ENCODE results near the gene OR52K2.
"Not testable (repeated sequence)": the region's sequence is repeated elsewhere in the genome, so short reads cannot be mapped to it uniquely, and the experiment has no call there.

The OR52K2 gene

DNA sequence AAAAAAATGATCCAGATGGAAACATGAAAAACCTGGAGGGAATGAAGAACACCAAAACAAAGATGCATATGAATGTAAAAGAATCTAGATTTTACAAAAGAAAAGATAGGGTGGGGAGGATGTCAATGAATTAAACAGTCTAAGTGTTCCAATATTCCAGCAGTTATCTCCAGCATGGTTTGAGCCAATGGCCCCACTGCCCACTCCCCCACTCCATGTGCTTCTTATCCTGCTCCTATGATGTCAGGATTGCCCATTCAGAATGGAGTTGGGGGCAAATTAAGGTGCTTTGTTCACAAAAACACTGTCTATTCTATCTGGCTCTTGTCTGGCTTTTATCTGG, 32.1 kb downstream of the OR52K2 start:
- DNase-seq = no peak

GRCh38 chr11:4482445-4482844, 33.4 kb downstream of the OR52K2 start, which contains the start of gene OR52K1:
Gene OR52K1 (plus strand): TSS chr11:4482646. CDS start chr11:4488901, 6,255 bp downstream.
- no peak for DNase-seq

DNA sequence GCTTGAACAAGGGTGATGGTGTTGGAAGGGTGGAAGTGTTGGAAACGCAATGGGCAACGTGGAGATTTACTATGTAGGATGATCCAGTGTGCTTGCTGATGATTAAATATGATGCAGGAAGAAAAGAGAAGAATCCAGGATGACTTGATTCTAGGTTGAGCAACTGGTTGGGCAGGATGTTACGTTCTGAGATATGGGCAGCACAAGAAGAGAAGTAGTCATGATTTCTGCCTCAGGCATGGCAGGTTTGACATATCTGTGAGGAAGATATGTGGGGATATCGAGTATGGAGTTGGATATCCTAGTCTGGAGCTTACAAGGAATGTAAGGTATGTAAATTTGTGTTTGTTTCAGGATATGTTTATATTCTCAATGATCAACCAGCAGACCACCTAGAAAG, 35.2 kb downstream of the OR52K2 start:
- DNase-seq = no peak

GRCh38 chr11:4491405-4491804, 42.3 kb downstream of the OR52K2 start:
- DNase-seq = not testable (repeated sequence)

GRCh38 chr11:4491878-4492606, 42.9 kb downstream of the OR52K2 start:
- no peak for DNase-seq

DNA sequence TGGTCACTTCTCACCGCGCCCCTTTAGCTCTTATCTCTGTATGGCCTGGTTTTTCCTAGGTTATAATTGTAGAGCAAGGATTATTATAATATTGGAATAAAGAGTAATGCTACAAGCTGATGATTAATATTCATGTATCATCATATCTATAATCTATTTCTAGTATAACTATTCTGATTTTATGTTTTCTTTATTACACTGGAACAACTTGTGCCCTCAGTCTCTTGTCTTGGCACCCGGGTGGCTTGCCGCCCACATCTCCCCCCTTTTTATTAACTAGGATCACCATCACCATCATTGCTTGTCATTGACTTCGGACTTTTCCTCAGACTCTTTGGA, 44.4 kb downstream of the OR52K2 start:
- DNase-seq = no peak

DNA sequence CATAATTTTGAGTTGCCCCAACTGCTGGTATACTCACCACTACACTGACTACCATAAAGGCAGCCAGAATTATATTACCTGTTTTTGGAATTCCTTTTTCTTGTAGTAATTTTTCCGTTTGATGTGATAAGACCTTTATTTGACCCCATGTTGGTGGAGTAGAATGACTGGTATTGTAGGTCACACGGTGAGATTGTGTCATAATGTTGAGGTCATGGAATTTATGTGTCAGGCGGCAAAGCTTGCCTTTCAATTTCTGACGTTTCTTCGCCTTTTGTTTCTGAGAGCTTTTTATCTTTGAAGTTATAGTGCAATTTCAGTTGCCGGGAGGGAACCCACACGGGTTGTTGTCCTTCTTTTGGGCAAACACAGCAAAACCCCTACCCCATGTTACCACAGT, 46.4 kb downstream of the OR52K2 start:
- no peak for DNase-seq

- DNase-seq = no peak
Measured at GRCh38 chr11:4495986-4496385, 46.9 kb downstream of the OR52K2 start.

- DNase-seq = no peak
Measured at GRCh38 chr11:4496557-4497248, 47.6 kb downstream of the OR52K2 start.
